BLaER1 treated with 17β-estradiol and CSF1 and Interleukin-3, amounts not matched to agents 10 nM and 100 nM (cell line): ENCODE results near the gene SPC25.

Experiments
- H3K27ac ChIP-seq, 11 experiments: shearing (Covaris generic); formaldehyde crosslinking; 2 replicates each; pipeline ENCODE4 v1.8.1; 2022
- H3K27me3 ChIP-seq, 11 experiments: shearing (Covaris generic); formaldehyde crosslinking; 2 replicates each; pipeline ENCODE4 v1.8.1; 2022
- H3K36me3 ChIP-seq, 11 experiments: shearing (Covaris generic); formaldehyde crosslinking; 2 replicates each; pipeline ENCODE4 v1.8.1; 2022
- H3K4me1 ChIP-seq, 10 experiments: shearing (Covaris generic); formaldehyde crosslinking; 2 replicates each; pipeline ENCODE4 v1.8.1; 2022
- H3K4me2 ChIP-seq, 11 experiments: shearing (Covaris generic); formaldehyde crosslinking; 2 replicates each; pipeline ENCODE4 v1.8.1; 2022
- H3K4me3 ChIP-seq, 10 experiments: shearing (Covaris generic); formaldehyde crosslinking; 2 replicates each; pipeline ENCODE4 v1.8.1; 2022
- H3K9ac ChIP-seq, 11 experiments: shearing (Covaris generic); formaldehyde crosslinking; 2 replicates each; pipeline ENCODE4 v1.8.1; 2022
- H3K9me3 ChIP-seq, 11 experiments: shearing (Covaris generic); formaldehyde crosslinking; replicated peaks in 1 of 11; 2 replicates each; pipeline ENCODE4 v1.8.1; 2022
- H4K20me1 ChIP-seq, 11 experiments: shearing (Covaris generic); formaldehyde crosslinking; 2 replicates each; pipeline ENCODE4 v1.8.1; 2022
- Cebpa-rat ChIP-seq, 11 experiments: shearing (Covaris generic); IDR thresholded peaks; 2 replicates each; pipeline ENCODE4 v1.8.1; 2022

Gene SPC25

GRCh38 chr2:168910330-168910729, 20.1 kb upstream of the SPC25 start:
- H3K9ac ChIP-seq: no peak overlapping the region
- H3K27me3 ChIP-seq: no peaks in the 10 kb centered on the region; a peak in 2 of 22 replicates
- no peaks in the 10 kb centered on the region for H3K4me1 ChIP-seq
- no peaks in the 10 kb centered on the region for H3K36me3 ChIP-seq
- H4K20me1 ChIP-seq: no peaks in the 10 kb centered on the region
- no peak overlapping the region for H3K4me2 ChIP-seq
- no peak overlapping the region for H3K27ac ChIP-seq
- peaks cover 0 to under 1% (median under 1%) of the 10 kb centered on the region in 11 experiments; a peak in 8 of 22 replicates for H3K9me3 ChIP-seq
- no peak for TF ChIP-seq Cebpa-rat (IDR thresholded peaks at IDR 0.05)
- H3K4me3 ChIP-seq: no peak overlapping the region

- Histone ChIP-seq H4K20me1 (no peaks in the 10 kb centered on the region), H3K4me3 (no peak overlapping the region), H3K36me3 (no peaks in the 10 kb centered on the region), H3K27ac (no peak overlapping the region), H3K4me1 (no peaks in the 10 kb centered on the region), H3K9me3 (no peaks in the 10 kb centered on the region), H3K4me2 (no peak overlapping the region), H3K9ac (no peak overlapping the region), H3K27me3 (no peaks in the 10 kb centered on the region; a peak in 2 of 22 replicates)
- TF ChIP-seq Cebpa-rat (IDR thresholded peaks at IDR 0.05): no peak
Observed at GRCh38 chr2:168907940-168908662, 17.9 kb upstream of the SPC25 start.

- Histone ChIP-seq H3K9me3 (no peaks in the 10 kb centered on the region), H3K27me3 (no peaks in the 10 kb centered on the region), H3K27ac (no peak overlapping the region), H3K4me2 (no peak overlapping the region), H3K4me1 (no peaks in the 10 kb centered on the region), H3K4me3 (no peak overlapping the region), H3K36me3 (no peaks in the 10 kb centered on the region), H4K20me1 (no peaks in the 10 kb centered on the region), H3K9ac (no peak overlapping the region)
- TF ChIP-seq Cebpa-rat (IDR thresholded peaks at IDR 0.05): no peak
Observed at GRCh38 chr2:168904358-168904757, 14.1 kb upstream of the SPC25 start.

GRCh38 chr2:168903888-168904287, 13.7 kb upstream of the SPC25 start:
- no peaks in the 10 kb centered on the region for H3K4me1 ChIP-seq
- no peaks in the 10 kb centered on the region for H3K9me3 ChIP-seq
- H3K9ac ChIP-seq: no peak overlapping the region
- H4K20me1 ChIP-seq: no peaks in the 10 kb centered on the region
- no peak overlapping the region for H3K4me2 ChIP-seq
- H3K36me3 ChIP-seq: no peaks in the 10 kb centered on the region
- H3K27ac ChIP-seq: no peak overlapping the region
- TF ChIP-seq Cebpa-rat (IDR thresholded peaks at IDR 0.05): no peak
- H3K4me3 ChIP-seq: no peak overlapping the region
- H3K27me3 ChIP-seq: no peaks in the 10 kb centered on the region

- no peak for TF ChIP-seq Cebpa-rat (IDR thresholded peaks at IDR 0.05)
- Histone ChIP-seq H3K9me3 (no peaks in the 10 kb centered on the region), H3K9ac (no peak within 1 kb of the TSS), H3K4me3 (no peak within 1 kb of the TSS), H4K20me1 (no peaks in the 10 kb centered on the region), H3K36me3 (no peaks in the 10 kb centered on the region), H3K27ac (no peak within 1 kb of the TSS), H3K4me1 (no peaks in the 10 kb centered on the region), H3K27me3 (no peaks in the 10 kb centered on the region), H3K4me2 (no peak within 1 kb of the TSS)
Observed at GRCh38 chr2:168901003-168901402, 10.8 kb upstream of the SPC25 start, which contains the start of gene G6PC2. TSS of gene G6PC2 (plus strand) at chr2:168901291. CDS start at chr2:168901332, 41 bp downstream.

- no peak for TF ChIP-seq Cebpa-rat (IDR thresholded peaks at IDR 0.05)
- Histone ChIP-seq H3K4me2 (no peak overlapping the region), H4K20me1 (no peaks in the 10 kb centered on the region), H3K9me3 (no peaks in the 10 kb centered on the region), H3K27ac (no peak overlapping the region), H3K27me3 (no peaks in the 10 kb centered on the region), H3K36me3 (no peaks in the 10 kb centered on the region), H3K9ac (no peak overlapping the region), H3K4me1 (no peaks in the 10 kb centered on the region), H3K4me3 (no peak overlapping the region)
Observed at GRCh38 chr2:168897449-168897848, 7.2 kb upstream of the SPC25 start.

GRCh38 chr2:168896783-168897182, 6.6 kb upstream of the SPC25 start:
- no peaks in the 10 kb centered on the region for H3K27me3 ChIP-seq
- H3K36me3 ChIP-seq: no peaks in the 10 kb centered on the region
- H3K4me1 ChIP-seq: no peaks in the 10 kb centered on the region
- no peak overlapping the region for H3K9ac ChIP-seq
- no peak for TF ChIP-seq Cebpa-rat (IDR thresholded peaks at IDR 0.05)
- no peaks in the 10 kb centered on the region for H3K9me3 ChIP-seq
- H3K4me3 ChIP-seq: no peak overlapping the region
- H4K20me1 ChIP-seq: no peaks in the 10 kb centered on the region
- H3K27ac ChIP-seq: no peak overlapping the region
- H3K4me2 ChIP-seq: no peak overlapping the region

- no peaks in the 10 kb centered on the region for H4K20me1 ChIP-seq
- H3K4me3 ChIP-seq: no peak overlapping the region
- TF ChIP-seq Cebpa-rat (IDR thresholded peaks at IDR 0.05): no peak
- H3K36me3 ChIP-seq: no peaks in the 10 kb centered on the region
- H3K27me3 ChIP-seq: no peaks in the 10 kb centered on the region
- no peak overlapping the region for H3K4me2 ChIP-seq
- H3K4me1 ChIP-seq: peaks cover 0 to 2% (median under 1%) of the 10 kb centered on the region in 10 experiments; a peak in 4 of 20 replicates
- H3K9me3 ChIP-seq: no peaks in the 10 kb centered on the region
- H3K9ac ChIP-seq: no peak overlapping the region
- no peak overlapping the region for H3K27ac ChIP-seq
Observed at GRCh38 chr2:168895771-168896170, 5.5 kb upstream of the SPC25 start.

GRCh38 chr2:168894720-168895119, 4.5 kb upstream of the SPC25 start:
- H3K4me3 ChIP-seq: no peak overlapping the region
- no peaks in the 10 kb centered on the region for H4K20me1 ChIP-seq
- H3K9ac ChIP-seq: no peak overlapping the region

GRCh38 chr2:168894101-168894500, 3.9 kb upstream of the SPC25 start:
- H4K20me1 ChIP-seq: no peaks in the 10 kb centered on the region
- H3K4me3 ChIP-seq: no peak overlapping the region
- peaks cover 9 to 14% (median 11%) of the 10 kb centered on the region in 10 experiments for H3K4me1 ChIP-seq
- no peaks in the 10 kb centered on the region for H3K9me3 ChIP-seq
- H3K4me2 ChIP-seq: no peak overlapping the region
- H3K9ac ChIP-seq: no peak overlapping the region
- H3K27me3 ChIP-seq: no peaks in the 10 kb centered on the region
- no peak for TF ChIP-seq Cebpa-rat (IDR thresholded peaks at IDR 0.05)
- H3K36me3 ChIP-seq: no peaks in the 10 kb centered on the region
- H3K27ac ChIP-seq: no peak overlapping the region

More at GRCh38 chr2:168894720-168895119, 4.5 kb upstream of the SPC25 start:
- Histone ChIP-seq H3K9me3 (no peaks in the 10 kb centered on the region), H3K4me2 (no peak overlapping the region), H3K4me1 (peaks cover 3 to 8% (median 5%) of the 10 kb centered on the region in 10 experiments; a peak in 18 of 20 replicates), H3K36me3 (no peaks in the 10 kb centered on the region), H3K27me3 (no peaks in the 10 kb centered on the region), H3K27ac (no peak overlapping the region)
- TF ChIP-seq Cebpa-rat (IDR thresholded peaks at IDR 0.05): no peak
